Measurements from ENCODE around the gene DEGS2.

DNA sequence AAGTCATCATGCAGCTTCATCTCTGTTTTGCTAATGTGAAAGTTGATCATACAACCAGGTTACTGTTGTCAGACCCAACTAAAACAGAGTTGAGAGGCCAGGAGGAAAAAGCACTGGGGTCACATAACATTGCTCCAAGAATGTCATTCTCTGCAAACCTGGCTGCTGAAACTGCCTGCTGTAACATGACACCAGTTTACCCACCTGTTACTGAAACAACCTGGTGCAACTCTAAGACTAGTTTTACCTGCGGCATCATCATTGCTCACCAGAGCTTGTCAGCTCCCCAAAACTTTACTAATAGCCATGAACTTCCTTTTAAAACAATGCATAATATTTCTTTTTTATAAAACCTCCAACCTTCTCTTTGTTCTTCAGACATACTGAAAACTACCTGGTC is 30.7 kb upstream of the DEGS2 start:
- TF ChIP-seq POLR2A (IDR thresholded peaks at IDR 0.05; ENCODE audit: low read depth, low read length) (no peak), TAF1 (IDR thresholded peaks at IDR 0.05; ENCODE audit: borderline replicate concordance, low read depth, low read length) (no peak), POLR2AphosphoS5 (IDR thresholded peaks at IDR 0.05; ENCODE audit: low read depth, low read length) (no peak)

All from GM12892 (cell line).